ENCODE results near the gene ZNF169.

GRCh38 chr9:94270009-94270408 is 10.9 kb downstream of the ZNF169 start:
- TF ChIP-seq CTCF (IDR thresholded peaks at IDR 0.05; ENCODE audit: low read depth, low read length) (no peak), EZH2phosphoT487 (IDR thresholded peaks at IDR 0.05; ENCODE audit: low read depth) (no peak)
